ENCODE measurements around the gene MED14.

MED14 gene

GRCh38 chrX:40612511-40612910 lies 122.8 kb downstream of the MED14 start:
- no peak for DNase-seq (ENCODE audit: low read depth, low spot score)

- DNase-seq (ENCODE audit: low read depth, low spot score), result no peak
These were observed 128.0 kb downstream of the MED14 start for GRCh38 chrX:40607381-40607780.

DNA sequence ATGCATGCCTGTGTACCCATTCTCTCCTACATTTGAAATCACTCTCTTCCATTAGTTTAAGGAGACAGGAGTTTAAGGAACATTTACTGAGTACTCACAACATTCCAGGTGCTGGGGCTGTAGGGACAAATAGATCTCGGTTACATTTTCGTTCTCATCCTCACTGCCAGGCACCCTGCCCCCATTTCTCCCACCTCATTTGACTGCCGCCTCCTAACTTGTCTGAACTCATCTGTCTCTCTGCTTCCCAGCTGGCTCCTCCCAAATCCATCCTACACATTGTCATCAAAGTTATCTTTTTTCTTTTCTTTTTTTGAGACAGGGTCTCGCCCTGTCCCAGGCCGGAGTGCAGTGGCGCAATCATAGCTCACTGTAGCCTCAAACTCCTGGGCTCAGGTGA lies 131.9 kb downstream of the MED14 start:
- DNase-seq (ENCODE audit: low read depth, low spot score), result no peak
